NCI-H446 (cell line): ENCODE results near the gene MAMDC4.

ENCODE experiments used
- DNase-seq, 2 experiments: peaks; one replicate each; lab custom pipeline; 2025; lab: John Stamatoyannopoulos, UW

The MAMDC4 gene

GRCh38 chr9:136890661-136891060, 38.5 kb downstream of the MAMDC4 start:
- no peak for DNase-seq

GRCh38 chr9:136896027-136896426, 43.9 kb downstream of the MAMDC4 start:
- DNase-seq = no peak

GRCh38 chr9:136898483-136899100, 46.4 kb downstream of the MAMDC4 start:
- DNase-seq = no peak

- DNase-seq = no peak
Measured at GRCh38 chr9:136899196-136899595, 47.0 kb downstream of the MAMDC4 start.

GRCh38 chr9:136900556-136900955, 48.4 kb downstream of the MAMDC4 start:
- DNase-seq = no peak

GRCh38 chr9:136900988-136901515, 48.9 kb downstream of the MAMDC4 start:
- DNase-seq = no peak

GRCh38 chr9:136901516-136902258, 49.5 kb downstream of the MAMDC4 start:
- DNase-seq = no peak

- DNase-seq = no peak
Measured at GRCh38 chr9:136902259-136902821, 50.2 kb downstream of the MAMDC4 start.

GRCh38 chr9:136903041-136903554, 51.0 kb downstream of the MAMDC4 start:
- DNase-seq = no peak

- DNase-seq = no peak
Measured at GRCh38 chr9:136906266-136906665, 54.1 kb downstream of the MAMDC4 start.

- no peak for DNase-seq
Measured at GRCh38 chr9:136907011-136907914, 55.1 kb downstream of the MAMDC4 start.
